ENCODE results near the gene PLCB2.

PLCB2 gene

DNA sequence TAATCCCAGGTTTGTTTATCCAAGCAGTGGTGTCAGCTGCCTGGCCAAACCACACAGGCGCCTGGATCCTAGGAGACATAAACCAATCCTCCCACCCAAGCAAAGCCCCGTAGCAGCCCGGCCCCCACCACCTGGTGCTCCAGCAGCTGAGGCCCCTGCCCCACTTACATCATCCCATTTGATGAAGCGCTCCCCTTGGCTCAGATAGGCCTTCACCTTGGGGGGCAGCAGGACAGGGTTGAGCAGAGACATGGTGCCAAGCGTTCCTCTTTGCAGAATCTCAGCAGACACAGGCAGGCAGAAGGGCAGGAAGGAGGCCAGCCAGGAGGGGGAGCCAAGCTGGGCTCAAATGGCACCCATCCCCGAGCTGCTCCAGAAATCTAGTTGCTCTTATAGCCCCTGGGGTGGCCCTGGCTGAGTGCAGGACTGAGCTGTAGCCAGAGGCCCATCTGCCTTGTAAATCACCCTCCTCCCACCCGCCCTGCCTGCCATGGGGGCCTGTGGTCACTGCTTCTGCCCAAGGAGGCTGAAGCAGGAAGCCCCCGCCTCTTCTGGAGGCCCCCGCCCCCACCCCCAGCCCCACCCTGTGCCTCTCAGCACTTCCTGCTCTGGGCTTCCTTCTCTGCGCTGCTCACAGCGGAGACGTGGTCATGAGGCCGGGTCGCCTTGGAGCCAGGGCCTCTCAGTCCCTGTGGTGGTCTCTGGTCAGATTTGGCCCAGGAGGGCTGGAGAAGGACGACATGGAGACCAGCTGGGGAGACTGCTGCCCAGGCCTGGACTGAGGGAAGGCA, at the start of gene PLCB2:
Gene PLCB2, minus strand, starts transcription at position 515 of the 791 bp plus-strand sequence. Its CDS starts 263 bp downstream, at position 252.
- TF ChIP-seq CTCF (conservative IDR thresholded peaks at IDR 0.05; ENCODE audit: low read depth, low read length) = peak; percentile 52
- H3K4me3 ChIP-seq (ENCODE audit: low read length) = no peak within 1 kb of the TSS
- DNase-seq (ENCODE audit: low read depth) = no peak

GRCh38 chr15:40357246-40357645, 49.5 kb upstream of the PLCB2 start:
- no peak overlapping the region for H3K4me3 ChIP-seq (ENCODE audit: low read length)
- no peak for DNase-seq (ENCODE audit: low read depth)
- no peak for TF ChIP-seq CTCF (conservative IDR thresholded peaks at IDR 0.05; ENCODE audit: low read depth, low read length)

- TF ChIP-seq CTCF (conservative IDR thresholded peaks at IDR 0.05; ENCODE audit: low read depth, low read length) = no peak
- no peak for DNase-seq (ENCODE audit: low read depth)
- no peak overlapping the region for H3K4me3 ChIP-seq (ENCODE audit: low read length)
Measured at GRCh38 chr15:40355976-40356585, 48.3 kb upstream of the PLCB2 start.

- TF ChIP-seq CTCF (conservative IDR thresholded peaks at IDR 0.05; ENCODE audit: low read depth, low read length) = peak; percentile 80
- H3K4me3 ChIP-seq (ENCODE audit: low read length) = no peak overlapping the region
- DNase-seq (ENCODE audit: low read depth) = no peak
Measured at GRCh38 chr15:40354408-40355171, 46.9 kb upstream of the PLCB2 start.

DNA sequence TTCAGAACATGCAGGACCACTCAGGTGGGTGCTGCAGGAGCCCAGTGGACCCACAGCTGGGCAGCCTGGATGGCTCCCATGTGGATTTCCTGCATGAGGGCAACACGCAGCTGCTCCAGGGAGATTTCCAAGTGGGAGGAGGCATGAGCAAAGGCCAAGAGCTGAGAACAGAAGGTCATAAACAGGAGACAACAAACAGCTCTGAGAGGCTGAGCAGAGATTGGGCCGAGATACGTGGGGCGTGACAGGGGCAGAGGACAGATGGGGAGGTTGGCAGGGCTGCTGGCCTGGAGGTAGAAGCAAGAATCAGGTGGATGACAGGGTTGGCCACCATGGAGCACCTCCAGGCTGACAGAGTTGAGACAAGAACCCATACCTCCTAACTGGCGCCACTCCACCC, 46.0 kb upstream of the PLCB2 start:
- no peak overlapping the region for H3K4me3 ChIP-seq (ENCODE audit: low read length)
- DNase-seq (ENCODE audit: low read depth) = no peak
- TF ChIP-seq CTCF (conservative IDR thresholded peaks at IDR 0.05; ENCODE audit: low read depth, low read length) = no peak

DNA sequence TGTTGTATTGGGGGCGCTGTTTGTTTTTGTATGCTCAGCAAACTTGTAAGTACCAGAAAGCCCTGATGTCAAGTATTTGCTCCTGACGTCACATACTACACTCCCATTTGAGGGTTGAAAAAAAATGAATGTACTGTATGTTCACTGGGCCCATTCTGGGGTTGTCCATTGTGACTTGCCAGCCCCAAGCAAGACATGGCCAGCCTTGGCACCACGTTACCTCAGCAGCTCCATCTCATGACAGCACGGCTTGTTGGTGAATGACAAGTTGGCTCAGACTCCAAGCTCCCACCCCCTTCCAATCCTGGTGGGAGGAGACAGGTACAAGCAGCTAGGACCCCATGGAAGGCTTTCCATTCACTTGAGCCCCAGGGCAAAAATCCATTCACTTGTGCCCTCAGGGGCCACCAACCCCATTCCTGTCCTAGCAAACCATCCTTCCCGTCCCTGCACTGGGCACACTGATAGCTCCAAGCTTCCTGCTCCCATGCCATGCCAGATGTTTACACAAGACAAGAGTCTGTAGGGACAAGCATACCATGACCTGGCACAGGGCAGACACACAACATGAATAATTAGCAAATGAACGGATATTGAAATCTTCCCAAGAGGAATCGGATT, 44.7 kb upstream of the PLCB2 start:
- no peak overlapping the region for H3K4me3 ChIP-seq (ENCODE audit: low read length)
- no peak for DNase-seq (ENCODE audit: low read depth)
- no peak for TF ChIP-seq CTCF (conservative IDR thresholded peaks at IDR 0.05; ENCODE audit: low read depth, low read length)
